Panc1 (cell line): Measurements from ENCODE around the gene DAO. TPM values are rescaled to one million over a fixed set of nuclear protein-coding genes. Genes with fewer than 3 reads are reported as not detected.

Experiments used
- ATAC-seq: fragments of 200-7000 bp; cut with Tn5 transposase; 2 replicates; pipeline ENCODE4 v1.9.1; 2020; ENCODE audit warnings: mild to moderate bottlenecking, moderate library complexity
- Bru-seq: library from RNA; stranded (reverse); fragments of 400-500 nt; gene quantifications from one replicate; lab custom pipeline; 2021; lab: Mats Ljungman, UMichigan
- BruChase-seq, 2 experiments: library from RNA; stranded (reverse); fragments of 400-500 nt; gene quantifications; one replicate each; lab custom pipeline; 2021; lab: Mats Ljungman, UMichigan
- BruUV-seq: library from RNA; stranded (reverse); fragments of 400-500 nt; replicated peaks from 2 replicates; lab custom pipeline; 2021; lab: Mats Ljungman, UMichigan
- CTCF ChIA-PET: fragments of 300-600 bp; sonication (Branson Sonifier 250); formaldehyde crosslinking; loops from one replicate; lab custom pipeline; 2022; ENCODE audit warnings: antibody characterized with exemption; lab: Charles Lee
- POLR2A ChIA-PET: fragments of 300-600 bp; sonication (Branson Sonifier 250); formaldehyde crosslinking; loops from one replicate; lab custom pipeline; 2022; ENCODE audit warnings: antibody characterized with exemption; lab: Charles Lee
- DNase-seq: peaks from one replicate; pipeline ENCODE4 v3.0.0-alpha.2; 2010; ENCODE audit warnings: low read depth, low spot score
- H3K27ac ChIP-seq: 2 replicates; pipeline ENCODE4 v1.5.1; 2011; ENCODE audit warnings: mild to moderate bottlenecking, low read length, inconsistent platforms
- H3K27me3 ChIP-seq: fragments of 200-500 bp; sonication (Bioruptor generic); 2 replicates; pipeline ENCODE4 v1.6.0; 2014; ENCODE audit warnings: low read length, inconsistent platforms; ENCODE audit not compliant: control insufficient read depth, insufficient read depth
- H3K36me3 ChIP-seq: fragments of 200-500 bp; sonication (Bioruptor generic); 2 replicates; pipeline ENCODE4 v1.5.1; 2014; ENCODE audit warnings: inconsistent platforms, mild to moderate bottlenecking, low read length, moderate library complexity; ENCODE audit not compliant: control insufficient read depth, insufficient read depth
- H3K4me1 ChIP-seq: 2 replicates; pipeline ENCODE4 v1.5.1; 2011; ENCODE audit warnings: inconsistent platforms, mild to moderate bottlenecking, low read length, moderate library complexity; ENCODE audit not compliant: control insufficient read depth, insufficient read depth
- H3K4me3 ChIP-seq, 2 experiments: 2 replicates each; pipeline ENCODE4 v1.5.1; 2011 to 2012; ENCODE audit warnings: low read depth in 2 of 2, low read length in 2 of 2, mild to moderate bottlenecking in 2 of 2, inconsistent platforms in 1 of 2, moderate library complexity in 1 of 2
- H3K9me3 ChIP-seq: fragments of 200-500 bp; sonication (Bioruptor generic); 2 replicates; pipeline ENCODE4 v1.5.1; 2014; ENCODE audit warnings: low read depth, mild to moderate bottlenecking, inconsistent platforms, low read length, moderate library complexity; ENCODE audit not compliant: control insufficient read depth, insufficient read depth
- CTCF ChIP-seq: fragments of 450-650 bp; IDR thresholded peaks from 2 replicates; pipeline ENCODE4 v1.5.1; 2017; ENCODE audit warnings: mild to moderate bottlenecking
- POLR2AphosphoS5 ChIP-seq: IDR thresholded peaks from 2 replicates; pipeline ENCODE4 v1.6.1; 2012; ENCODE audit warnings: mild to moderate bottlenecking, low read depth, low read length, moderate library complexity
- REST ChIP-seq, 2 experiments: IDR thresholded peaks; 2 replicates each; pipeline ENCODE4 v1.6.1; 2011 to 2012; ENCODE audit warnings: low read depth in 2 of 2, control low read depth in 1 of 2, low read length in 1 of 2, mild to moderate bottlenecking in 1 of 2, moderate library complexity in 1 of 2; ENCODE audit not compliant: insufficient read depth in 1 of 2
- SIN3A ChIP-seq: IDR thresholded peaks from 2 replicates; pipeline ENCODE4 v1.6.1; 2012; ENCODE audit warnings: low read depth, mild to moderate bottlenecking, low read length, moderate library complexity, borderline replicate concordance; ENCODE audit not compliant: insufficient read depth
- TCF7L2 ChIP-seq: IDR thresholded peaks from 2 replicates; pipeline ENCODE4 v1.6.1; 2011; ENCODE audit warnings: mild to moderate bottlenecking, low read depth, low read length, inconsistent platforms
- in situ Hi-C: cut with HindIII; loops from 2 replicates; pipeline ENCODE4 v1.10.0; 2016; ENCODE audit warnings: low sequenced_read_pairs, low pct_unique_long_range_greater_than_20kb
- intact Hi-C: fragments of 100-400 bp; cut with micrococcal nuclease; formaldehyde crosslinking; loops from one replicate; pipeline ENCODE4 v1.10.0; 2022; ENCODE audit not compliant: unreplicated experiment
- long read RNA-seq: library from polyadenylated mRNA; unstranded; transcript quantifications from one replicate; pipeline ENCODE4 v2.0.0, GENCODE V29; 2021; ENCODE audit not compliant: unreplicated experiment
- polyA plus RNA-seq: library from polyadenylated mRNA; unstranded; fragments of >200 nt; gene quantifications from one replicate; pipeline ENCODE4 v1.2.1, GENCODE V29; 2012; ENCODE audit warnings: missing spikeins; ENCODE audit not compliant: insufficient read length
- total RNA-seq: library from RNA; stranded (reverse); gene quantifications from one replicate; pipeline ENCODE4 v1.2.1, GENCODE V29; 2021; ENCODE audit not compliant: unreplicated experiment

DAO gene
- total RNA-seq (not detected), Bru-seq, nascent RNA (percentile 11 among the genes with signal in this experiment), BruChase-seq, experiment 1, labeled RNA remaining after a 2-hour chase (percentile 8 among the genes with signal in this experiment), BruChase-seq, experiment 2, labeled RNA remaining after a 6-hour chase (percentile 8 among the genes with signal in this experiment)
- not detected for polyA plus RNA-seq
- long read RNA-seq, result 0 reads

DNA sequence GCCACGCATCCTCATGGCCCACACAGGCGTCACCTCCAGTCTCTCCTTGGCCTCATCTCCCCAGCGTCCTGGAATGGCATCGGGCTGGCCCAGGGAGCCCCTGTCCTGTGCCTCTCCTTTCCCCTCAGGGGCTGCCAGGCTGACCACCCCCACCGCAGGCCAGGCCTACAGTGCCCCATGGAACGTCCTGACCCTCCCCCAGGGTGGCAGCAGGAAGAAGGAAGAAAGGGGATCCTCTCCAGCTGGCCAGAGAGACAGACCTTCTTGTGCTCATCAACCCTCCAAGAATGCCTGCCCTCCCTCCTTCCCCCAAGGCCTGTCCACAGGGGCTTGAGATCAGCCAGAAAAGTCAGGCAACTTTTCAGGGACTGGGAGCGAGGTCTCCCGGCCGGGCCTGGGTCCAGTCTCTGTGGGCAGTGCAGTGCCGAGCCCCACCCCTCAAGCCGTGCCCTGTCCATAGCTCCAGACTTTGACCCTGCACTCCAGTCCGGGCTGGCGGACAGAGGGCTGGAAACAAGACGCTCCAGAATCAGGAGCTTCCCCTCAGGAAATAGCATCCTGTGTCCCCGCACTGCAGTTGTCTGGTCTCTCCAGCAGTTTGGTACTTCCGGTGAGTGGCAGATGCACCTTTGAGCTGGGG is at the start of gene DAO:
Gene DAO (plus strand): TSS at position 478 of the 640 bp plus-strand sequence. CDS start 4,915 bp downstream, outside the sequence.
- TF ChIP-seq TCF7L2 (no peak), CTCF (no peak), SIN3A (no peak), POLR2AphosphoS5 (no peak), REST (IDR thresholded peaks at IDR 0.05; ENCODE audit: insufficient read depth in 1 of 2, low read depth in 2 of 2, low read length in 1 of 2) (no peak)
- Histone ChIP-seq H3K9me3 (no peaks in the 10 kb centered on the region), H3K36me3 (no peaks in the 10 kb centered on the region), H3K4me3 (no peak within 1 kb of the TSS), H3K27ac (no peak within 1 kb of the TSS), H3K4me1 (no peaks in the 10 kb centered on the region), H3K27me3 (no peaks in the 10 kb centered on the region)
- ChIA-PET CTCF (no interaction called here), POLR2A (interaction anchor here (0.6 kb wide), 1 partner anchor 11 kb away, joined by 3 read pairs; no protein-coding TSS in a partner anchor)
- DNase-seq, result no peak
- no TSS peak for BruUV-seq
- no peak for ATAC-seq
- in situ Hi-C loops, result no loop called here
- intact Hi-C loops, result loop anchor here (10.0 kb wide), 1 partner anchor 205 kb away; no protein-coding TSS in a partner anchor

DNA sequence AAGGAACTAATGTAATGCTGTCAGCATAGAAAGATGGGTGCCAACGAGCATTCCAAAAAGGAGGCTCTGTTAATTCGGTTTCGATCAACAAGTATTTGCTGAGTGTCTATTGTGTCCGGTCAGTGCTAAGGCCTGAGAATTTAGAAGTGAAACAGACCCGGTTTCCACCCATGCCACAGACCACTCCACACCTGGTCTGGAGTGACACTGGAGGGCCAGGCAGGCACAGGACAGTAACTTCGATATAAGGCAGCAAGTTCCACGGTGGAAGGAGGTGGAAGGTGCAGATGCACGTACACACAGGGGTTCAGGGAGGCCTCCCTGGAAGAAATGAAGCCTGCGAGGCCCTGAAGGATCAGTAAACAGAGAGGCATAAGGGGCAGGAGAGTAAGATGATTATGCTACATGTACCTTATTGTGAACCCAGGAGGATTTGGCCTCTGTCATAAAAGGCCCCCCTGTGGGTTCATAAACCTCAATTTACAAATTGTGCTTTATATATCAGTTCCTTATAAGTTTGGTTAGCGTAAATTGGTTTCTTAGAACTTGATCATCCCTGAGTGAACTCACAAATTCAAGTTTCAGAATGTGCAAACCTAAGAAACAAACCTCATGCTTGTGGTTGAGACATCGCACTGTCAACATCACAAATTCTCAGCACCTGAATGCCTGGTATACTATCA is 48.4 kb upstream of the DAO start:
- intact Hi-C loops, result no loop called here
- H3K27ac ChIP-seq, result peak overlapping the region; percentile 42; the same call in 1 of the 2 replicates
- no peak for DNase-seq
- in situ Hi-C loops, result no loop called here
- TF ChIP-seq POLR2AphosphoS5 (no peak), SIN3A (no peak), TCF7L2 (no peak), REST (IDR thresholded peaks at IDR 0.05; ENCODE audit: insufficient read depth in 1 of 2, low read depth in 2 of 2, low read length in 1 of 2) (no peak), CTCF (no peak)
- no peak for ATAC-seq
- no peaks in the 10 kb centered on the region for H3K27me3 ChIP-seq
- H3K4me1 ChIP-seq, result peaks cover 63% of the 10 kb centered on the region
- BruUV-seq, result no TSS peak
- H3K36me3 ChIP-seq, result peaks cover 2% of the 10 kb centered on the region; the same call in 1 of the 2 replicates
- POLR2A ChIA-PET, result no interaction called here
- CTCF ChIA-PET, result no interaction called here
- H3K9me3 ChIP-seq, result no peaks in the 10 kb centered on the region
- H3K4me3 ChIP-seq, result no peak overlapping the region
